GM18511 (cell line): ENCODE measurements around the gene ISCU.

ENCODE experiments used
- ATAC-seq: cut with Tn5 transposase; IDR thresholded peaks from one replicate; pipeline ENCODE4 v1.9.1; 2021; ENCODE audit warnings: mild to moderate bottlenecking, moderate library complexity; ENCODE audit not compliant: unreplicated experiment

The ISCU gene

GRCh38 chr12:108602209-108602705 is 39.9 kb downstream of the ISCU start:
- ATAC-seq, result no peak

GRCh38 chr12:108602976-108603704 is 40.7 kb downstream of the ISCU start:
- ATAC-seq, result no peak

DNA sequence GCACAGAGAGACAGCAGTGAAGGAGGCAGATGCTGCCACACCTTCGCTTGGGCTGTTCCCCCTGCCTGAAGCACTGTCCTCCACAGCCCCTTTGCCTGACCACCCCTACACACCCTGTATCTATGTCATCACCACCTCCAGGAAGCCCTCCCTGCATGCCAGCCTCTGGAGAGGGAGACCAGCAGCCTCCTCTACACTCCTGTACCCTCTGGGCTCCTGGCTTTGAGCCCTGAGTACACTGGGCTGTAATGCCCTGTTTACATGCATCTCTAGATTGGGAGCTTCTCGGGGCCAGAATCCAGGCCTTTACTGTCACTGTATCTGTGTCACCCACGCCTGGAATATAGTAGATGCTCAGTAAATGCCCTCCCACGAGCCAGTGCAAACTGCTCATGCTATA is 41.3 kb downstream of the ISCU start:
- ATAC-seq, result no peak

- no peak for ATAC-seq
Observed at GRCh38 chr12:108604208-108604941, 42.0 kb downstream of the ISCU start.

GRCh38 chr12:108605000-108605689 is 42.7 kb downstream of the ISCU start:
- no peak for ATAC-seq

DNA sequence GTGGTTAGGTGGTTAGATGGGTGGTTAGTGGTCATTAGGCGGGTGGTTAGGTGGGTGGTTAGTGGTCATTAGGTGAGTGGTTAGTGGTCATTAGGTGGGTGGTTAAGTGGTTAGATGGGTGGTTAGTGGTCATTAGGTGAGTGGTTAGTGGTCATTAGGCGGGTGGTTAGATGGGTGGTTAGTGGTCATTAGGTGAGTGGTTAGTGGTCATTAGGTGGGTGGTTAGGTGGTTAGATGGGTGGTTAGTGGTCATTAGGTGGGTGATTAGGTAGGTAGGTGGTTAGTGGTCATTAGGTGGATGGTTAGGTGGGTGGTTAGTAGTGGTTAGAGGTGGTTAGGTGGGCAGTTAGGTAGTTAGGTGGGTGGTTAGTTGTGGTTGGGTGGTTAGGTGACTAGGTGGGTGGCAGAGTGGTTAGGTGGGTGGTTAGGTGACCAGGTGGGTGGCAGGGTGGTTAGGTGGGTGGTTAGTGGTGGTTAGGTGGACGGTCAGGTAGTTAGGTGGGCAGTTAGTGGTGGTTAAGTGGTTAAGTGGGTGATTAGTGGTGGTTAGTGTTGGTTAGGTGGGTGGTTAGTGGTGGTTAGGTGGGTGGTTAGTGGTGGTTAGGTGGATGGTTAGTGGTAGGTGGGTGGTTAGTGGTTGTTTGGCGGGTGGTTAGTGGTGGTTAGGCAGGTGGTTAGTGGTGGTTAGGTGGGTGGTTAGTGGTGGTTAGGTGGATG is 43.5 kb downstream of the ISCU start:
- no peak for ATAC-seq

DNA sequence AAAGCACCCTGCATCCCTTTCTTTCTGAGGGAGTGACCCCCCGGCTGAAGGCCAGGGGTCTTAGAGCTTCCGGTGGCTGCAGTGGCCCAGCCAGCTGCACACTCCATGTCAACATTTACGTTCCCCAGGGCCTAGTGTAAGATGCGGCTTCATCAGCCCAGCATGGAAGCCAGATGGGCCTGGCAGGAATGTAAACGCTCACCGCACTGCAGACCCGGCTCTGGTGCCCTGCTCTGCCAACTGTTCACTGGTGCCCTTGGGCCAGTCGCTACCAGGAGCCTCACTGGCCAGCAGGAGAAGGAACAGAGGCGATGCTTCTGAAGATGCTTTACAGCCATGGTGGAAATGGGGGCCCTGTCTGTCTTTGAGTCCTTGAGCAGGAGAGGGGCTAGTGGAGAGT is 44.1 kb downstream of the ISCU start:
- no peak for ATAC-seq

DNA sequence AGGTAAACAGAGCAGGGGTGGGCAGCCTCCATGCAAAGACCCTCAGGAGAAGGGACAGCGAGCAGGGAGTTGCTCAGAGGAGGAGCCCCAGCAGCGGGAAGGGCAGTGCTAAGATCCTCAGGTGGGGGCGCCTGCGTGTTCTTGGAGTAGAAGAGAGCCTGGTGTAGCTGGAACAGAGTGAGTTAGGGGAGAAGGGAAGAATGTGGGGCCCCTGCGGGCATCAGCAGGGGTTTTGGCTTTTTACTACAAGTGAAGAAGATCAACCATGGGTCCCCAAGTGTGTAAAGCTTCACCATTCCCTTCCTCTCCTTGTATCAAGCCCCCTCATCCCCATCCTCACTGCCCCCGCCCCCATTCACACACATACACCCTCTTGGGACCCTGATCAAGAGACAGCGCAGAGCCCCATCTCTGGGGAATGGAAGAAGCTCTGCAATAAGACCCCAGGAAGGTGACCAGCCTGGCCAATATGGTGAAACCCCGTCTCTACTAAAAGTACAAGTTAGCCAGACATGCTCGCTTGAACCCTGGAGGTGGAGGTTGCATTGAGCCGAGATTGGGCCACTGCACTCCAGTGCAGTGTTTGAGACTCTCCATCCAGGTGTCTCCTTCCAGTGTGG is 45.7 kb downstream of the ISCU start:
- ATAC-seq, result no peak

DNA sequence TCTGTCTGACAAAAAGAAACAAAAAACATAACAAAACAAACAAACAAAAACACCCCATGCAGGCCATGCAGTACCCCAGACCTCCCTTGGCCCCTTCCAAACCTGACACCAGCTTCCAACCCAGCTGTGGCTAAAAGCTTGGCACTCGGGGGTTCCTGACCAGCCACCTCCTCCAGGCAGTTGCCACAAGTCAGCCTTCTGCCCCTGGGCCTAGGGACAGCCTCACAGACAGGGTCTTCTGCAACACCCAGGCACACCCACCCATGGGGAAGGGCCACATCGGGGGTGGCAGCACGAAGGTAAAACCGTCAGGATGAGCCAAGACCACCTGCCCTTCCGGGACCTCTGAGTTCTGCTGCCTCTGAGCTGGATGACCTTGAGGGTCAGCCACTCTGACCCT is 46.2 kb downstream of the ISCU start:
- no peak for ATAC-seq

DNA sequence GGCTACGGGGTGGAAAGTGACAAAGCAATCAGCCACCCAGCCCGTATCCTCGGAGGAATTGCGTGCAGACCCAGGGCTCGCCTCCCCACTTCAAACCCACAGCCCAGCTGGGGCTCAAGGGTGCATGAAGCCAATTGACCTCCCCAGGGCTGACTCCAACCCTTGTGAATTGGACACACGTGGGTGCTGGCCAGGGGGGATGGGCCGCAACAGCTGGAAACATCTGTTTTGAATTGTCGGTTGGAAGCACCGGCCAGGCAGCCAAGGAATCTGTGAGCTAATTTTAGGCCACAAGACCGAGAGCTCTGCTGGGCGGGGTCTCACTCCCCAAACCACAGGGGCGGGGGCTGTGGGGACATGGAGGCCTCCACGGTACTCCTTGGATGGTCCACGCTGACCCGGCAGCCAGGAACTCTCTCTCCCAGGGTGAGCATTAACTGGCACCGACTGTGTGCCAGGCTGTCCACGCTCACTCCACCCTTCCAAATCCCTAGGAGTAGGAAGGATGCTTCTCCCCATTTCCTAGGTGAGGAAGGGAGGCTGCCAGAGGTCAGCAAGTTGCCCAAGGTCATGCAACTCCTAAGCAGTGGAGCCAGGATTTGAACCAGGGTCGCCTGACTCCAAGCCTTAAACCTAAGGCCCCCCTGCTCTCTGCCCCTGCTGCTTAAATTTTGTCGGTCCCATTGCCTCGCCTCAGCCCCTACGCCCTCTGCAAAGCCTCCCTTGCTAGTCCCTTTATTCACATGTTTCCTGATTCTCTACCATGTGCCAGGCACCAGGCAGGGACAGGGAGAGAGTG is 47.3 kb downstream of the ISCU start:
- ATAC-seq, result no peak

GRCh38 chr12:108610336-108610815 is 48.0 kb downstream of the ISCU start:
- ATAC-seq, result no peak

- ATAC-seq, result no peak
Observed at GRCh38 chr12:108610856-108611605, 48.6 kb downstream of the ISCU start.

- ATAC-seq, result no peak
Observed at GRCh38 chr12:108611884-108612415, 49.6 kb downstream of the ISCU start.

DNA sequence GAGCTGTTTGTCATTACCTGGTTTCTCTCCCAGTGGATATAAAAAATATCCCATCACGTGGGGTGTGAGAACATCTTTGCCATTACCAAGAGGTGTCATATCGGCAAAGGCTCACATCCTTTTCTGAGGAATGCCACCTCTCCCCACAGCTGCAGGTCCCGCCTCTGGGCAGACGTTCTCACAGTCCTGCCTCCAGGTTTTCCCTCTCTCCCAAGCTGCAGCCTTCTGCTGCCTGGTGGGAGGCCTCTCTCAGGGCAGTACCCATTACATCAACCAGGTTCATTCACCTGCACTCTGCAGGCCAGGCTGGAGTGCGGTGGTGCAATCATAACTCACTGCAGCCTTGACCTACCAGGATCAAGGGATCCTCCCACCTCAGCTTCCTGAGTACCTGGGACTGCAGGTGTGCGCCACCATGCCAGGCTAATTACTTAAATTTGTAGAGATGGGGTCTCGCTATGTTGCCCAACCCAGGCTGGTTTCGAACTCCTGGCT is 50.4 kb downstream of the ISCU start:
- no peak for ATAC-seq

- ATAC-seq, result no peak
Observed at GRCh38 chr12:108613548-108613947, 51.2 kb downstream of the ISCU start.

GRCh38 chr12:108614041-108614440 is 51.6 kb downstream of the ISCU start:
- ATAC-seq, result no peak

DNA sequence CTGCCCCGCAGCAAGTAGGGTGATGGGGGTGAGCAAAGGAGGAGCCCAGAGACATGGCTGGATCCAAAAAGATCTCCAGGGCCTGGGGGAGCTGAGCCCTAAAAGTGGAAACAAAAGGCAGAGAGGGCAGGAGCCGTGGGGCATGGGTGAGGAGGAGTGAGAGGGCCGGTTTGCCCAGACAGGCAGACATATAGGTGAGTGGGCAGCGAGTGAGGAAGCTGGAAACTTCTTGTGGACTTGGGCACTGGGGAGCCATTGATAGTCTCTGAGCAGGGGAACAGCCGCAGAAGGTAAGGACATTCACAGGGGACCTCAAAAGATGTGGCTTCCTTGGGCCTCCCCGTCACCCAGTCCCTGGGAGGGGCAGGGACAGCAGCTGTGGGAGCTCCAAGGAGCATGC is 52.2 kb downstream of the ISCU start:
- ATAC-seq, result no peak

DNA sequence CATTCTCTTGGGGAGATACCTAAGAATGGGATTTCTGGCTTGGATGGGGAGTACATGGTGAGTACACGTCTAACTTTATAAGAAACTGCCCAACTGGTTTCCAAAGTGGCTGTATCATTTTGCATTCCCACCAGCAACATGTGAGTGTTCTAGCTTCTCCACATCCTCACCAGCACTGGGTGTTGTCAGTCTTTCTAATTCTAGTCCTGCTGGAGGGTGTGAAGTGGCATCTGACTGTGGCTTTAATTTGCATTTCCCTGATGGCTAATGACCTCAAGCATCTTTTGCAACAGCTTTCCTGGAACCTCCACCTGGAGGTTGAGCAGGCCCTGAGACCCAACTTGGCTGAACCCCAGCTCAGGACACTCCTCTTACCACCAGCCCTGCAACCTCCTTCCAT is 53.5 kb downstream of the ISCU start:
- no peak for ATAC-seq

- ATAC-seq, result no peak
Observed at GRCh38 chr12:108616359-108616758, 54.0 kb downstream of the ISCU start.
